AG10803 (cell line): ENCODE measurements around the gene NLRP6.

Experiments used
- DNase-seq: peaks from one replicate; pipeline ENCODE4 v3.0.0; 2010; ENCODE audit warnings: low read depth
- H3K4me3 ChIP-seq: 2 replicates; pipeline ENCODE4 v1.5.1; 2011; ENCODE audit warnings: mild to moderate bottlenecking, low read length, control low read depth
- CTCF ChIP-seq: conservative IDR thresholded peaks from 2 replicates; pipeline ENCODE4 v1.5.1; 2011; ENCODE audit warnings: mild to moderate bottlenecking, low read length, control low read depth, inconsistent platforms

Gene NLRP6

GRCh38 chr11:256952-257737, 21.1 kb upstream of the NLRP6 start:
- no peak for TF ChIP-seq CTCF
- DNase-seq, result no peak
- no peak overlapping the region for H3K4me3 ChIP-seq

- TF ChIP-seq CTCF, result no peak; the same call in 1 of the 2 replicates
- no peak for DNase-seq
Observed at GRCh38 chr11:257766-258493, 20.3 kb upstream of the NLRP6 start.

GRCh38 chr11:259413-259812, 18.8 kb upstream of the NLRP6 start:
- no peak for TF ChIP-seq CTCF
- no peak for DNase-seq
- H3K4me3 ChIP-seq, result no peak overlapping the region

More at GRCh38 chr11:257766-258493, 20.3 kb upstream of the NLRP6 start:
- H3K4me3 ChIP-seq, result no peak overlapping the region

GRCh38 chr11:261624-262023, 16.6 kb upstream of the NLRP6 start:
- no peak for DNase-seq
- TF ChIP-seq CTCF, result no peak
- no peak overlapping the region for H3K4me3 ChIP-seq

GRCh38 chr11:266676-267439, 11.3 kb upstream of the NLRP6 start:
- H3K4me3 ChIP-seq, result no peak overlapping the region
- TF ChIP-seq CTCF, result no peak
- DNase-seq, result no peak

GRCh38 chr11:267491-267994, 10.7 kb upstream of the NLRP6 start:
- H3K4me3 ChIP-seq, result peak overlapping the region; percentile 33
- DNase-seq, result peak; percentile 28
- no peak for TF ChIP-seq CTCF
